ENCODE measurements around the gene ATIC.
"Not testable (repeated sequence)": the region's sequence is repeated elsewhere in the genome, so short reads cannot be mapped to it uniquely, and the experiment has no call there.

ATIC gene

DNA sequence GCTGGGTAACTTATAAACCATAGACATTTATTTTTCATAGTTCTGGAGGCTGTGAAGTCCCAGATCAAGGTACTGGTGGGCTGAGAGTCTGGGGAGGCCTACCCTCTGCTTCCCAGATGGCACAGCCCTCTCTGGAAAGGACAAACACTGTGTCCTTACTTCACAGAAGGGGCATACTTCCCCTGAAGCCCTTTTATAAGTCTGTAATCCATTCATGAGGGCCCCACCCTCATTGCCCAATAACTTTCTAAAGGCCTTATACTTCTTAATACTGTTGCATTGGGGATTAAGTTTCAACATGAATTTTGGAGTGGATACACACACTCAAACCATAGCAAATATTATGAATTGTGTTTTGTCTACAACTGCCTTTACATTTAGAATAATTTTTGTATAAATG lies 36.0 kb downstream of the ATIC start:
- Mint-ChIP-seq H3K27ac (peak overlapping the region in 1 of 2 donors; percentile 65), H3K27me3 (no peaks in the 10 kb centered on the region), H3K4me1 (no peaks in the 10 kb centered on the region), H3K9me3 (no peaks in the 10 kb centered on the region), H3K4me3 (no peak overlapping the region)
- ATAC-seq, result no peak
- DNase-seq, result no peak

GRCh38 chr2:215352602-215353001 lies 40.7 kb downstream of the ATIC start:
- Mint-ChIP-seq H3K27me3 (no peaks in the 10 kb centered on the region), H3K9me3 (no peaks in the 10 kb centered on the region), H3K27ac (no peak overlapping the region), H3K4me1 (no peaks in the 10 kb centered on the region), H3K4me3 (no peak overlapping the region)
- DNase-seq, result no peak
- ATAC-seq, result no peak

DNA sequence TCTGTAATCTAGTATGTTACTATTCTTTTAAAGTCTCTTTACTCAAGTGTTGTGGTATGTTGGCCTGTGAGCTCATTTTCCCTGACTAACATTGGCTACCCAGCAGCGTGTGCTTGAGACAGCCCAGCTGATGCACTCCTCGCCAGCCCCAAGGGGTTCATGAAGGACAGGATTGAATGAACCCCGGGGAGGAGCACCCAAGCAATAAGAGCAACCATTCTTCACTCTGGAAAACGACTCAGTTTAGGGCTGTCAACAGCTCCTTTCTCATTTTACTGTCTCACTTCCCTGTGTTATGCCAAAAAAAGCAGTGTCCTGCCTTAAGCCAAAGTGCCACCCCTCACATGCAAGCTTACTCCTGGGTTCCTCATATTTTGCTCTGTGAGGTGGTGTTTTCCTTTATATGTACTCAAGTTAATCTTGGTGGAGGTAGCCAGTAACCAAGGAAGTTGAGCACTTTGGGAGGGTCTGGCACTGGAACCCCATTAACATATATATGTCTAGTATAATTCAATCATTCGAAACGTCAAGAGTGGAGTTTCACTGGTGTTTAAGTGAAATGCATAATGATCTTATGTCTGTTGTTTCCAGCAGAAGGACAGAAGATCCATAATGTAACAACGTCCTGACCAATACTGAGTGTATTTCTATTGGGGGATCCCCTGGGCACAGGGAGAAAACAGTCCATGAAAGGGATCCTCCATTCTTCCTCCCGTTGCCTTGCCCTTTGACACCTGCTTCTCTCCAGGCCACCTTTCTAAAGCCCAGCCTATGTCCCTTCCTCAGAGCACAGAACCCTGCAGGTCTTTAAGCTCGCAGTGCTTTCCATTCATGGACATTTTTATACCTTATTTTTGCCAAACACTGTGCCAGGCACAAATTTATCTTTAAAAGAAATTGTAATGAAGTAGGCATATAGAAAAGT lies 43.2 kb downstream of the ATIC start:
- no peak for DNase-seq

DNA sequence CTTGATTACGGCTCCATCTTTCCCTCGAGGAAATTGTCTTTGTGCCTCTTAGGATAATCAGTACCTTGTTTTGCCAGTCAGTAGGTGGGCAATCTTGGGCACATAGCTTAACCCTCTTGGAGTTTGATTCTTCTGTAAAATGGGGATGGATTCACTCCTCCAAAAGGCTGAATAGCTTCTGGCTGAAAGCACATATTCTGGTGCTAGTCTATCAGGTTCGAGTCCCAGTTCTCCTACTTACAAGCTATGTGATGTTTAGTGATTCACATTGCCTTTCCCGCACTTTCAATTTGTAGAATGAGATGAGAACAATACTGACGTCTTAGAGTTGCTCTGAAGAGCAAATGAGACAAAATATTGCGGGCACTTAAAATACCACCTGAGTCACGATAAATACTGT lies 43.9 kb downstream of the ATIC start:
- H3K4me1 Mint-ChIP-seq, result no peaks in the 10 kb centered on the region
- H3K9me3 Mint-ChIP-seq, result no peaks in the 10 kb centered on the region
- DNase-seq, result no peak
- no peak for ATAC-seq
- H3K4me3 Mint-ChIP-seq, result no peak overlapping the region
- no peaks in the 10 kb centered on the region for H3K27me3 Mint-ChIP-seq
- no peak overlapping the region for H3K27ac Mint-ChIP-seq

More for the DNA sequence above, 43.2 kb downstream of the ATIC start:
- H3K4me3 Mint-ChIP-seq, result no peak overlapping the region
- no peak for ATAC-seq
- H3K27ac Mint-ChIP-seq, result peak overlapping the region in 1 of 2 donors; percentile 53
- no peaks in the 10 kb centered on the region for H3K27me3 Mint-ChIP-seq
- H3K9me3 Mint-ChIP-seq, result no peaks in the 10 kb centered on the region
- no peaks in the 10 kb centered on the region for H3K4me1 Mint-ChIP-seq

GRCh38 chr2:215356334-215356947 lies 44.6 kb downstream of the ATIC start:
- Mint-ChIP-seq H3K4me3 (no peak overlapping the region), H3K27ac (no peak overlapping the region), H3K27me3 (no peaks in the 10 kb centered on the region), H3K9me3 (no peaks in the 10 kb centered on the region), H3K4me1 (no peaks in the 10 kb centered on the region)
- DNase-seq (no peak), ATAC-seq (no peak)

DNA sequence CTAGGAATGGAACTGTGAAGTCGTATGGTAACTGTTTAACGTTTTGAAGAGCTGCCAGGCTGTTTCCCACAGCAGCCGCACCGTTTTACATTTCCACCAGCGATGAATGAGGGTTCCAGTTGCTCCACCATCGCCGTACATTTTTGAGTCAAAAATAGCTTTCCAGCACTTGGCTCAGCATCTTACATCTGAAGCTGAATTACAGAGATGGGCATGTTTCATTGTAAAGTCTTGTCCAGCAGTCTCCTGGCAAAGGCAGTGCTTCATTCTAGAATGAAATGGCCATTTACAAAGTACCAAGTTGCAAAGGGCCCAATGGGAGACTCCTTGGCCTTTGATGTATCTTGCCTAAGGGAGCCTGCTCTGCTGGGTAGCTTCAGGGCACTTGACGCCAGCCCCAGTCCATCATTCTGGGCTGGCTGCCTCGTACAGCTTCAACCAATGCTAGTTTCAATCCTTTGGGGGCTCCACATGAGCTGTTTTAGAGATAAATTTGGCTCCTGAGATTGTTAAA lies 45.1 kb downstream of the ATIC start:
- ATAC-seq, result no peak
- no peaks in the 10 kb centered on the region for H3K4me1 Mint-ChIP-seq
- no peaks in the 10 kb centered on the region for H3K9me3 Mint-ChIP-seq
- DNase-seq, result no peak
- no peak overlapping the region for H3K4me3 Mint-ChIP-seq
- no peak overlapping the region for H3K27ac Mint-ChIP-seq
- H3K27me3 Mint-ChIP-seq, result no peaks in the 10 kb centered on the region

GRCh38 chr2:215357660-215358059 lies 45.8 kb downstream of the ATIC start:
- no peak overlapping the region for H3K27ac Mint-ChIP-seq
- no peak for ATAC-seq
- no peak overlapping the region for H3K4me3 Mint-ChIP-seq
- DNase-seq, result no peak
- no peaks in the 10 kb centered on the region for H3K27me3 Mint-ChIP-seq
- no peaks in the 10 kb centered on the region for H3K4me1 Mint-ChIP-seq
- no peaks in the 10 kb centered on the region for H3K9me3 Mint-ChIP-seq

DNA sequence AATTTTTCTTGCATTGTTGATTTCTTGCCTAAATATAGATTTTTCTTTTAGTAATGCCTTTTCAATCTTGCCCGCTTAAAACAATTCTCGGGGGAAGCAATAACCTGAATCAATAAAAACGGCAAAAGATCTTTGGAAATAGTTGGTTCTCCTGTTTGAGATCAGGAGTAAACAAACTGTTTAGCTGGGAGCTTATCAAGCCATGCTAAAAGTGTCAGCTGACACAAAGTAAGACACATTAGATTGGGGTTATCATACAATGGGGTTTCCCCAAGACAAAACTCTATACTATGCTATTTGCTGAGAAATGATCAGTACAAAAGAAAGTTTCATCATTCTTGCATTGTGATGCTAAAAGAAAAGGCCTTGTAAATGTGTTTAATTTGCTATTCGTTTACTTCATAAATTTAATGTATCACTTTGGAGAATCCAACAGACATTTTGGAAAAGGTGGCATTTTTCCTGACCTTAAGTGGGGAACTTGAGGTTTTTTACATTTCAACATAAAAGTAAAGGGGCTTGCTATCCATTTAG lies 46.5 kb downstream of the ATIC start:
- DNase-seq, result no peak
- Mint-ChIP-seq H3K27me3 (no peaks in the 10 kb centered on the region), H3K4me1 (no peaks in the 10 kb centered on the region), H3K4me3 (no peak overlapping the region), H3K27ac (no peak overlapping the region), H3K9me3 (no peaks in the 10 kb centered on the region)
- no peak for ATAC-seq

GRCh38 chr2:215358891-215359575 lies 47.2 kb downstream of the ATIC start:
- ATAC-seq (no peak), DNase-seq (no peak)
- H3K4me3 Mint-ChIP-seq, result no peak overlapping the region
- H3K9me3 Mint-ChIP-seq, result no peaks in the 10 kb centered on the region
- no peaks in the 10 kb centered on the region for H3K4me1 Mint-ChIP-seq
- H3K27ac Mint-ChIP-seq, result no peak overlapping the region
- H3K27me3 Mint-ChIP-seq, result no peaks in the 10 kb centered on the region

DNA sequence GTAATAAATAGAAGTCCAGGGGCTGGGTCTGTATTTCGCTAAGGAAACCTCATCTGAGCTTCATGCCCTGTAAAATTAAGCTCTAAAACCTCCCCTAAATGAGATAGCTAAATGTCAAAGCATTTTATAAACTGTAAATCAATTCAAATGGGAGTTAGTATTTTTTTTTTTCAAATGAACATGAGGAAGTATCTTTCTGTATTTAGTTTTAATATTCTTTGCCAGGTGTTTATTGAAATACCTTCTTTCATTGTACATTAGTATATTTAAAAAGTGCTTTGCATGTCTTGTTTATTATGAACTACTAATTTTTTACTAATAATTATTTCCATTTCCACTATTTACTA lies 47.7 kb downstream of the ATIC start:
- H3K27me3 Mint-ChIP-seq, result no peaks in the 10 kb centered on the region
- H3K4me3 Mint-ChIP-seq, result no peak overlapping the region
- DNase-seq, result no peak
- no peaks in the 10 kb centered on the region for H3K4me1 Mint-ChIP-seq
- ATAC-seq, result no peak
- H3K27ac Mint-ChIP-seq, result no peak overlapping the region
- no peaks in the 10 kb centered on the region for H3K9me3 Mint-ChIP-seq

- H3K27me3 Mint-ChIP-seq, DNase-seq, H3K9me3 Mint-ChIP-seq, ATAC-seq, H3K27ac Mint-ChIP-seq, H3K4me1 Mint-ChIP-seq, H3K4me3 Mint-ChIP-seq: not testable (repeated sequence)
These were observed 48.2 kb downstream of the ATIC start for GRCh38 chr2:215360059-215360458.

DNA sequence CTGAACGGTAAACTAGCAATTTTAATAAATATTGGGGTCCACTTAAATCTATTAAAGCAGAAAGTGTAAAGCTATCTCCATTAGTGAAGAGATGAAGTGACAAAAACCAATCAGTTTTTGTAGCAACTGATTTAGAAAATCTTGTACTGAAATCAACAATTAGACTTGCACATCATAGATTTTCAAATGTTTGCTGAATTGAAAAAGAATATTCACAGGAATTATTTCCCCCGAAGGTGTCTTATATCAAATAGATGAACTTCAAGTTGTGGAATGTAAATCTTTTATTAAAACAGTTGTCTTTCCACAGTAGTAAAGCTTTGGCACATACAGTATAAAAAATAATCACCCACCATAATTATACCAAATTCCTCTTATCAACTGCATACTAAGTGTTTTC lies 48.7 kb downstream of the ATIC start:
- Mint-ChIP-seq H3K27me3 (no peaks in the 10 kb centered on the region), H3K4me1 (no peaks in the 10 kb centered on the region), H3K27ac (no peak overlapping the region), H3K4me3 (no peak overlapping the region), H3K9me3 (no peaks in the 10 kb centered on the region)
- no peak for ATAC-seq
- DNase-seq, result no peak

DNA sequence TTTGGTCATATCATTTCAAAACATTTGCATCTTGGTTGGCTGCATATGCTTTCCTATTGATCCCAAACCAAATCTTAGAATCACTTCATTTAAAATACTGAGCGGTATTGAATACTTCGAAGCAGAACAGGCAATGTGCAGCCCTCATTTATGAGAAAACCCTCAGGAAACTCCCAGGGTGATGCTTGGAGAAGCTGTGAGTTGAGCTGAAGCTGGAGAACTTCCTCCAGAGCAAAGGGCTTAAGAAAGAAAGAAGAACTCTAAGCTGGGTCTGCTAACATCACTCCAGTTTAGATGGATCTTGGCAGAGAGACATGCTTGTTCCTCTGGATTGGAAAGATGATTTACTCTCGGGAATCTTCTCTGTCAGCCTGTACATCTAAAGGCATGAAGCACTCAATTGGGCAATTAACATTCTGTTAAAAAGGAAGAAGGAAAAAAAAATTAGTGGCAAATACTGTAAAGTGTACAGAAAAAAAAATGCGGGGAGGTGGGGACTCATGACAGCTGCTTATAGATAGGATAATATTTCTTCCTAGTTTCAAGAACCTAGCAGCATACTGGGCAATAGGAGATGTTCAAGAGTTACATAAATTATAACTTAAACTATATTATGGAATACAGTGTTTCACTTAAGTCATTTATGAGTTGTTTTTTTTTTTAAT lies 49.5 kb downstream of the ATIC start:
- no peak for DNase-seq
- no peak for ATAC-seq
- H3K27ac Mint-ChIP-seq, result peak overlapping the region in 1 of 2 donors; percentile 63
- H3K4me3 Mint-ChIP-seq, result no peak overlapping the region
- no peaks in the 10 kb centered on the region for H3K27me3 Mint-ChIP-seq
- no peaks in the 10 kb centered on the region for H3K9me3 Mint-ChIP-seq
- H3K4me1 Mint-ChIP-seq, result no peaks in the 10 kb centered on the region

GRCh38 chr2:215361876-215362561 lies 50.2 kb downstream of the ATIC start:
- ATAC-seq, result no peak
- no peak for DNase-seq
- no peaks in the 10 kb centered on the region for H3K9me3 Mint-ChIP-seq
- no peaks in the 10 kb centered on the region for H3K27me3 Mint-ChIP-seq
- H3K4me3 Mint-ChIP-seq, result no peak overlapping the region
- no peaks in the 10 kb centered on the region for H3K4me1 Mint-ChIP-seq
- H3K27ac Mint-ChIP-seq, result no peak overlapping the region

- Mint-ChIP-seq H3K4me1 (no peaks in the 10 kb centered on the region), H3K27ac (peak overlapping the region in 1 of 2 donors; percentile 14), H3K27me3 (no peaks in the 10 kb centered on the region), H3K4me3 (no peak overlapping the region), H3K9me3 (no peaks in the 10 kb centered on the region)
- DNase-seq (no peak), ATAC-seq (no peak)
These were observed 50.7 kb downstream of the ATIC start for GRCh38 chr2:215362562-215362904.

Measured in stimulated activated naive CD8-positive, alpha-beta T cell treated with anti-CD3 and anti-CD28 coated beads, Interleukin-15, amount 100 ng/mL, for 72 hours (primary cell).